Measurements from ENCODE around the gene ATP6AP1. TPM values are rescaled to one million over a fixed set of nuclear protein-coding genes. Genes with fewer than 3 reads are reported as not detected.

The ATP6AP1 gene
- 10 to 100 TPM; 25.6 to 28.6 TPM for total RNA-seq

DNA sequence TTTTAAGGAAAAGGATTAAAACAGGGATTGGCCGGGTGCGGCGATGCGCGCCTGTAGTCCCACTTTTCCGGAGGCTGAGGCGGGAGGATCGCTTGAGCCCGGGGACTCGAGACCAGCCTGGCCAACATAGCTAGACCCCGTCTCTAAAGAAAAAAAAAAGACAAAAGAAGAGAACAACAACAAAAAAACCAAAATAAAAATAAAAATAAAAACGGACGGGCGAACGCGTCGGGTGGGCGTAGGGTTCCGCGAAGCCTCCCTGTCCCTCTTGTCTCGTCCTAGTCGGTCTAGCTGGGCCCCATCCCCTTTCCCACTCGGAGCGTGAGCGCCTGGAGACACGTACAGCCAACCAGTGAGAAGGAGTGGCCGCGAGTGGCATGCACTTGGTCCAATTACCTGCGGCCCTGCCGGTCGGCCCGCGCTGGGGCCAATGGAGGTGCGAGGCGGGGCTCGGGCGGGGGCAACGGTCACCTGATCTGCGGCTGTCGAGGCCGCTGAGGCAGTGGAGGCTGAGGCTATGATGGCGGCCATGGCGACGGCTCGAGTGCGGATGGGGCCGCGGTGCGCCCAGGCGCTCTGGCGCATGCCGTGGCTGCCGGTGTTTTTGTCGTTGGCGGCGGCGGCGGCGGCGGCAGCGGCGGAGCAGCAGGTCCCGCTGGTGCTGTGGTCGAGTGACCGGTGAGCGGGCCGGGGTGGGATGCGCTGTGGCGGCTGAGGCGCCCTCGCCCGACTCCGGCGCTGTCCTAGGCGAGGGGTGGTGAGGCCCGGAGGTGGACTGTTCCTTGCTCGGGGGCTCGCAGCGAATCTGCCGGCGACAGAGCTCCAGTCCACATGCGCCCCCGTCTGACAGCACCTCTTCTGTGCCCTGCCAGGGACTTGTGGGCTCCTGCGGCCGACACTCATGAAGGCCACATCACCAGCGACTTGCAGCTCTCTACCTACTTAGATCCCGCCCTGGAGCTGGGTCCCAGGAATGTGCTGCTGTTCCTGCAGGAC lies at the start of gene ATP6AP1:
Gene ATP6AP1, plus strand, starts transcription at position 502 of the 996 bp plus-strand sequence. Its CDS starts 16 bp downstream, at position 518.
- ChIA-PET POLR2A (interaction anchor here (1.0 kb wide), 1 partner anchor 17 kb away, joined by 4 read pairs; the partner anchor contains the start of gene TAFAZZIN), CTCF (interaction anchor here (0.5 to 0.7 kb wide), 2 partner anchors 31 to 792 kb away, joined by 3 to 4 read pairs; no protein-coding TSS in a partner anchor)
- peaks cover 26% of the 10 kb centered on the region for H3K4me1 Mint-ChIP-seq
- ATAC-seq: peak; percentile 99
- H3K36me3 Mint-ChIP-seq (ENCODE audit: low read depth): peaks cover 2% of the 10 kb centered on the region
- H3K27ac Mint-ChIP-seq: peak within 1 kb of the TSS; percentile 65
- H3K9me3 Mint-ChIP-seq (ENCODE audit: low read depth): no peaks in the 10 kb centered on the region
- DNase-seq: peak; percentile 94
- intact Hi-C loops (cut with DNase I, micrococcal nuclease): loop anchor here (1.0 to 5.0 kb wide), 5 partner anchors 16 to 456 kb away; partner anchors contain the start of genes HCFC1 (in 1 of the 2), RPL10 (in 1 of the 2), SLC10A3 (in 1 of the 2) and TAFAZZIN (in 1 of the 2)
- no peaks in the 10 kb centered on the region for H3K27me3 Mint-ChIP-seq
- H3K4me3 Mint-ChIP-seq: peak within 1 kb of the TSS; percentile 77

DNA sequence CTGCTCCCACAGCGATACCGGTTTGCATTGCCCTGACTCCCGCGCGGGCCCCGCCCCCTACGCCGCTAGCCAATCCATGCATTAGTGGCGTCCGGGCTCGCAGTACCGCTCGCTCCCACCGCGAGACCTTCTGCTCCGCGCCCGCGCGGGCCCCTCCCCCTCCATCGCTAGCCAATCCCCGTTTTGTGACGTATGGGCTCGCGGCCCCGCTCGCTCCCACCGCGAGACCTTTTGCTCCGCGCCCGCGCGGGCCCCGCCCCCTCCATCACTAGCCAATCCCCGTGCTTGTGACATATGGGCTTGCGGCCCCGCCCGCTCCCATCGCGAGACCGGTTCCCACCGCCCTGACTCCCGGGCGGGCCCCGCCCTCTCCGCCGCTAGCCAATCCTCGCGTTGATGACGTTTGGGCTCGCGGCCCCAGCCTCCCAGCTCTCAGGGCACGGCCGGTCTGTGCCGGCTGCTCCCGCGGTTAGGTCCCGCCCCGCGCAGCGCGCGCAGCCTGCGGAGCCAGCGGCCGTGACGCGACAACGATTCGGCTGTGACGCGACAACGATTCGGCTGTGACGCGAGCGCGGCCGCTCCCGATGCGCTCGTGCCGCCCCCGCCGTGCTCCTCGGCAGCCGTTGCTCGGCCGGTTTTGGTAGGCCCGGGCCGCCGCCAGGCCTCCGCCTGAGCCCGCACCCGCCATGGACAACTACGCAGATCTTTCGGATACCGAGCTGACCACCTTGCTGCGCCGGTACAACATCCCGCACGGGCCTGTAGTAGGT lies 49.5 kb upstream of the ATP6AP1 start, which contains the start of gene EMD:
Gene EMD, plus strand, starts transcription at position 497 of the 770 bp plus-strand sequence. Its CDS starts 190 bp downstream, at position 687.
- H3K4me1 Mint-ChIP-seq: peaks cover 23% of the 10 kb centered on the region
- intact Hi-C loops (cut with DNase I, micrococcal nuclease): loop anchor here (1.0 to 10.0 kb wide), 9 partner anchors 8 to 654 kb away; partner anchors contain the start of genes TMEM187 (in 2 of the 2), ABCD1 (in 1 of the 2), ARHGAP4 (in 1 of the 2) and BCAP31 (in 1 of the 2)
- no peaks in the 10 kb centered on the region for H3K9me3 Mint-ChIP-seq (ENCODE audit: low read depth)
- peak; percentile 98 for DNase-seq
- peak; percentile 88 for ATAC-seq
- H3K27me3 Mint-ChIP-seq: no peaks in the 10 kb centered on the region
- CTCF ChIA-PET: no interaction called here
- POLR2A ChIA-PET: interaction anchor here (1.0 to 1.1 kb wide), 2 partner anchors 19 to 411 kb away, joined by 3 to 4 read pairs; no protein-coding TSS in a partner anchor
- peak within 1 kb of the TSS; percentile 84 for H3K4me3 Mint-ChIP-seq
- H3K36me3 Mint-ChIP-seq (ENCODE audit: low read depth): peaks cover 11% of the 10 kb centered on the region
- peak within 1 kb of the TSS; percentile 91 for H3K27ac Mint-ChIP-seq

GRCh38 chrX:154379569-154379951 lies 48.9 kb upstream of the ATP6AP1 start:
- Mint-ChIP-seq H3K27me3 (no peaks in the 10 kb centered on the region), H3K4me3 (peak overlapping the region; percentile 84), H3K36me3 (ENCODE audit: low read depth) (peaks cover 11% of the 10 kb centered on the region), H3K9me3 (ENCODE audit: low read depth) (no peaks in the 10 kb centered on the region), H3K4me1 (peaks cover 23% of the 10 kb centered on the region), H3K27ac (peak overlapping the region; percentile 91)
- DNase-seq (no peak), ATAC-seq (no peak)
- ChIA-PET POLR2A (interaction anchor here (1.0 to 1.1 kb wide), 2 partner anchors 18 to 412 kb away, joined by 3 to 4 read pairs; no protein-coding TSS in a partner anchor), CTCF (no interaction called here)
- intact Hi-C loops (cut with DNase I, micrococcal nuclease): loop anchor here (1.0 to 10.0 kb wide), 9 partner anchors 8 to 655 kb away; partner anchors contain the start of genes TMEM187 (in 2 of the 2), ABCD1 (in 1 of the 2), ARHGAP4 (in 1 of the 2) and BCAP31 (in 1 of the 2)

- CTCF ChIA-PET: interaction anchor here (0.7 kb wide), 1 partner anchor 9 kb away, joined by 3 read pairs; no protein-coding TSS in a partner anchor
- Mint-ChIP-seq H3K27ac (peak overlapping the region; percentile 91), H3K27me3 (no peaks in the 10 kb centered on the region), H3K4me3 (peak overlapping the region; percentile 84), H3K9me3 (ENCODE audit: low read depth) (no peaks in the 10 kb centered on the region), H3K36me3 (ENCODE audit: low read depth) (peaks cover 11% of the 10 kb centered on the region), H3K4me1 (peaks cover 25% of the 10 kb centered on the region)
- no peak for DNase-seq
- no peak for ATAC-seq
- intact Hi-C loops (cut with DNase I, micrococcal nuclease): no loop called here
- POLR2A ChIA-PET: no interaction called here
Measured at GRCh38 chrX:154380153-154380552, 48.3 kb upstream of the ATP6AP1 start.

DNA sequence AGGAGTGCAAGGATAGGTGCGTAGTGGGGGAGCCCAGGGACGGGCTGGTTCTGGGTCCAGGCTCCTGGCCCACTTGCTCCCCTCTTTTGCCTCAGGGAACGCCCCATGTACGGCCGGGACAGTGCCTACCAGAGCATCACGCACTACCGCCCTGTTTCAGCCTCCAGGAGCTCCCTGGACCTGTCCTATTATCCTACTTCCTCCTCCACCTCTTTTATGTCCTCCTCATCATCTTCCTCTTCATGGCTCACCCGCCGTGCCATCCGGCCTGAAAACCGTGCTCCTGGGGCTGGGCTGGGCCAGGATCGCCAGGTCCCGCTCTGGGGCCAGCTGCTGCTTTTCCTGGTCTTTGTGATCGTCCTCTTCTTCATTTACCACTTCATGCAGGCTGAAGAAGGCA lies 47.7 kb upstream of the ATP6AP1 start:
- POLR2A ChIA-PET: no interaction called here
- Mint-ChIP-seq H3K9me3 (ENCODE audit: low read depth) (no peaks in the 10 kb centered on the region), H3K4me1 (peaks cover 25% of the 10 kb centered on the region)

DNA sequence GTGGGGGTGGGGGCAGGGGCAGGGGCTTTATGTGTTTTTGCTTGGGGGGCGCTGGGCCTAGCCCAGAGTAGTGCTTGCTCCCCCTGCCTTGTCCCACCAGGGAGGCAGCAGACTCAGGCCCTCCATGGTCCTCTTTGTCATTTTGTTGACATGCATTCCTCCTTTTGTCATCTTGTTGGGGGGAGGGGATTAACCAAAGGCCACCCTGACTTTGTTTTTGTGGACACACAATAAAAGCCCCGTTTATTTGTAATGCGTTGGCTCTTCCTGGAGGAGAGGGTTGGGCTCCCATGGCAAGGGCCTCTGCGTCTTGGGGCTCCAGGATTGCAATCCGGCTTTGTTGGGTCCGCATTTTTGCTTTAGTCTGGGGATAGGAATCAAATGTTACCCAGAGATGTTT lies 47.2 kb upstream of the ATP6AP1 start:
- ChIA-PET POLR2A (no interaction called here), CTCF (interaction anchor here (0.9 kb wide), 1 partner anchor 8 kb away, joined by 3 read pairs; no protein-coding TSS in a partner anchor)
- H3K36me3 Mint-ChIP-seq (ENCODE audit: low read depth): peaks cover 11% of the 10 kb centered on the region
- no peak overlapping the region for H3K4me3 Mint-ChIP-seq
- H3K27ac Mint-ChIP-seq: no peak overlapping the region
- ATAC-seq: no peak
- H3K27me3 Mint-ChIP-seq: no peaks in the 10 kb centered on the region
- DNase-seq: no peak
- H3K4me1 Mint-ChIP-seq: peaks cover 25% of the 10 kb centered on the region
- H3K9me3 Mint-ChIP-seq (ENCODE audit: low read depth): no peaks in the 10 kb centered on the region
- intact Hi-C loops (cut with DNase I, micrococcal nuclease): no loop called here

More for the DNA sequence above, 47.7 kb upstream of the ATP6AP1 start:
- intact Hi-C loops (cut with DNase I, micrococcal nuclease): no loop called here
- DNase-seq (no peak), ATAC-seq (no peak)
- peak overlapping the region; percentile 84 for H3K4me3 Mint-ChIP-seq
- CTCF ChIA-PET: interaction anchor here (0.5 to 0.7 kb wide), 3 partner anchors 10 to 500 kb away, joined by 3 to 4 read pairs (median 3); no protein-coding TSS in a partner anchor
- H3K36me3 Mint-ChIP-seq (ENCODE audit: low read depth): peaks cover 11% of the 10 kb centered on the region
- H3K27ac Mint-ChIP-seq: peak overlapping the region; percentile 91
- no peaks in the 10 kb centered on the region for H3K27me3 Mint-ChIP-seq

DNA sequence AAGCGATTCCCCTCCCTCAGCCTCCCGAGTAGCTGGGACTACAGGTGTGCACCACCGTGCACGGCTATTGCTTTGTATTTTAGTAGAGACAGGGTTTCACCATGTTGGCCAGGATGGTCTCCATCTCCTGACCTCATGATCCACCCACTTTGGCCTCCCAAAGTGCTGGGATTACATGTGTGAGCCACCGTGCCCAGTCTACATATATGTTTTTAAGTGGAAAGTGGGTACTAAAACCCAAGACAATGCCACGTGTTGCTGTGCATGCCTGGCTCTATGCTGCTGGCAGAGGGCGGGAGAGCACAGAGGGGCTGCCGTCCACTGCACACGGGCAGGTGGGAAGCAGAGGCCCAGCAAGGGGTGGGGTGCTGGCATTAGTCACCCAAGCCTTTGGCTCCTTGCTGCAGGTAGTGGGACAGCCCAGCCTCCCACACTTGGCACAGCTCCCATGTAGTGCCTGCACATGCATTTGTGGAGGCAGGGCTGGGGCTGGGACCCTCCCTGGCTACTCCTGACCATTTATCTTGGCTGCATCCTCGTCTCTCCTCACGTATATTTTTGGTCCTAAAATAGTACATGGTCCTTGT lies 45.9 kb upstream of the ATP6AP1 start:
- Mint-ChIP-seq H3K4me1 (peaks cover 16% of the 10 kb centered on the region), H3K36me3 (ENCODE audit: low read depth) (peaks cover 11% of the 10 kb centered on the region), H3K27me3 (no peaks in the 10 kb centered on the region), H3K4me3 (no peak overlapping the region), H3K27ac (peak overlapping the region; percentile 63), H3K9me3 (ENCODE audit: low read depth) (no peaks in the 10 kb centered on the region)
- intact Hi-C loops (cut with DNase I, micrococcal nuclease): no loop called here
- CTCF ChIA-PET: no interaction called here
- POLR2A ChIA-PET: interaction anchor here (1.0 kb wide), 1 partner anchor 9 kb away, joined by 4 read pairs; no protein-coding TSS in a partner anchor
- ATAC-seq (no peak), DNase-seq (no peak)

- Mint-ChIP-seq H3K4me3 (no peak overlapping the region), H3K27me3 (no peaks in the 10 kb centered on the region), H3K4me1 (peaks cover 15% of the 10 kb centered on the region), H3K27ac (peak overlapping the region; percentile 3), H3K36me3 (ENCODE audit: low read depth) (peaks cover 11% of the 10 kb centered on the region), H3K9me3 (ENCODE audit: low read depth) (no peaks in the 10 kb centered on the region)
- ATAC-seq (no peak), DNase-seq (no peak)
- ChIA-PET CTCF (interaction anchor here (1.3 kb wide), 1 partner anchor 10 kb away, joined by 3 read pairs; the partner anchor contains the start of gene FLNA), POLR2A (interaction anchor here (1.0 kb wide), 1 partner anchor 10 kb away, joined by 4 read pairs; no protein-coding TSS in a partner anchor)
- intact Hi-C loops (cut with DNase I, micrococcal nuclease): no loop called here
Measured at GRCh38 chrX:154383359-154384283, 44.9 kb upstream of the ATP6AP1 start.

GRCh38 chrX:154384284-154384892 lies 44.1 kb upstream of the ATP6AP1 start:
- ChIA-PET POLR2A (no interaction called here), CTCF (interaction anchor here (1.3 kb wide), 1 partner anchor 10 kb away, joined by 3 read pairs; the partner anchor contains the start of gene FLNA)
- Mint-ChIP-seq H3K4me3 (no peak overlapping the region), H3K36me3 (ENCODE audit: low read depth) (peaks cover 11% of the 10 kb centered on the region), H3K27me3 (no peaks in the 10 kb centered on the region), H3K27ac (no peak overlapping the region), H3K4me1 (peaks cover 15% of the 10 kb centered on the region), H3K9me3 (ENCODE audit: low read depth) (no peaks in the 10 kb centered on the region)
- DNase-seq (no peak), ATAC-seq (no peak)
- intact Hi-C loops (cut with DNase I, micrococcal nuclease): no loop called here
